CD4-positive, alpha-beta T cell treated with Interleukin-1 beta for 1 hour (primary cell): Measurements from ENCODE around the gene SMARCAL1.
"Not testable (repeated sequence)": the region's sequence is repeated elsewhere in the genome, so short reads cannot be mapped to it uniquely, and the experiment has no call there.

Source experiments
- DNase-seq, 2 donors: peaks; one replicate each; pipeline ENCODE4 v3.0.0-alpha.2; 2020 to 2022

The SMARCAL1 gene

DNA sequence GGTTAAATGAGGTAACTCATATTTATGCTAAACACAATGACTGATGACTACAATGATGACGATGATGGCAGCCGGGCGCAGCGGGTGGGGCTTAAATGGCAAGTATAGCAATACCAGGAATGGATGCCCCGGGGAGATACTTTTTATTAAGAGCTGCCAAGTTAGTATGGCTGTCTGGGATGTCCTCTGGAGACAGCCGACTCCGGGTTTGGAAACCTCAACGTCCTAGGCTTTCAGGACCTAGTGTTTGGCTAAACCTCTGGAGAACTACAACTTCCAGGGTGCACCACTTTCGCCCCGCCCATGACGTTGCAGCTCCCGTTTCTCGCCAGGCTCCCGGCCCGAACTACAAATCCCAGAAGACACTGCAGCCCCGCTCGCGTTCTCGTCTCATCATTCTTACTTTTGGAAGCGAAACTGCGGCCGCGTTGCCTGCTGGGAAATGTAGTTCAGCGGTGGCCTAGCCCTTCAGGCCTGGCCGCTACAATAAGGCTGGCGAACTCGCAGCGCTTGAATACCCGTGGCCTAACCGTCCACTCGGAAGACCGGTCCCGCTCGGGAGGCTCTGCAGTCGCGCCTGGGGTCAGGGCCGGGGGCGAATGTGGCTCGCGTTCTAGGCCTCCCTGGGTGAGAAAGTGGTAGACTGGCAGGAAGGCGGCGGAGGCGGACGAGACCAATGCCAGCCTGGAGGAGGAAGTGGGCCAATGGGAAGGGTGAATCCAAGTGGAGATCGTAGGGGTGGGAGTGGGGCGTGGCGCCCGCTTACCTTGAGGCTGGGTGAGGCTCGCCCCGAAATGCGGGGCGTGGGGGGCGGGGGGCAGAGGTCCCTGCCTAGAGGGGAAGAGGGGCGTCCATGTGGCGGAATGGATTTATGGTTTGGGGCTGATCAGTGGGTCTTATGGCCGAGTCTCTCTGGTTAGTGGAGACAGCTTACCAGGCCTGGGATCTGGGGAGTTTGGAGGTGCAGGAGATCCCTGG lies at the start of gene SMARCAL1:
TSS of gene SMARCAL1 (plus strand) at position 463 of the 978 bp plus-strand sequence. CDS start 2,221 bp downstream, outside the sequence.
- peak; percentile 97 to 98 for DNase-seq

DNA sequence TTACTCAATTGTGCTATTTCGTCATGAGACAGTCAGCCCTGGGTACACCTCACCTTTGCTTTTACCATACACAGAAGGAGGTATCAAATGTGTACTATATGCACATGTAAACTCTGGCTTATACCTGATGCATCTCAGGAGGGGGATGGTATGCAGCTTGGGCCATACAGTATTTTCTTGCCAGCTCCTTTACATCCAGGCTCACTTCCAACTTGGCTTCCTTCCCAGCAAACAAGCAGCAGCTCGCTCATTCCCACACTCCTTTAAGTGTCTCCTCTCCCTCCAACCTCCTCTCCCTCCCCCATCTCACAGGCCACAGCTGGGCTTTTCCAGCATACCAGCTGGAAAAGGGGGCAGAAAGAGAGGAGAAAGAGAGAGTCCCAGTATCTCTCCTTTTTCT lies 49.6 kb upstream of the SMARCAL1 start:
- no peak for DNase-seq

GRCh38 chr2:216363221-216363620 lies 49.1 kb upstream of the SMARCAL1 start:
- no peak for DNase-seq

DNA sequence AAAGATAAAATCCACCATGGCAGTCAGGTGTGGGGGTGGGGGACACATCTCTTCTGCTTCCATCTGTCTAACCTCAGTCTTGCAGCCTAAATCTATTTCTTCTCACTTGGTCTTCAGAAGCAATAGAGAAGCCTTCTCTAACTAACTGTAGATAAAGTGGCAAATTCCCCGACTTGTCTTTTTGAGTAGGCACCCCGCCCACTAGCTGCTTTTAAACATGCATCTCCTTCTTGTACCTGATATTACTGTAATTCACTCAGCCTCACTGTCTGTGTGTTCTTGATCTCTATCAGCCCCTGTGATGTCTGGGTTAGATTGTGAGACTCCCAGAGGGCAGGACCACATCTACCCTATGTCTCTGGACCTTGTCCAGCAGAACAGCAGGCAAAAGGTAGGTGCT lies 46.8 kb upstream of the SMARCAL1 start:
- DNase-seq, result no peak

DNA sequence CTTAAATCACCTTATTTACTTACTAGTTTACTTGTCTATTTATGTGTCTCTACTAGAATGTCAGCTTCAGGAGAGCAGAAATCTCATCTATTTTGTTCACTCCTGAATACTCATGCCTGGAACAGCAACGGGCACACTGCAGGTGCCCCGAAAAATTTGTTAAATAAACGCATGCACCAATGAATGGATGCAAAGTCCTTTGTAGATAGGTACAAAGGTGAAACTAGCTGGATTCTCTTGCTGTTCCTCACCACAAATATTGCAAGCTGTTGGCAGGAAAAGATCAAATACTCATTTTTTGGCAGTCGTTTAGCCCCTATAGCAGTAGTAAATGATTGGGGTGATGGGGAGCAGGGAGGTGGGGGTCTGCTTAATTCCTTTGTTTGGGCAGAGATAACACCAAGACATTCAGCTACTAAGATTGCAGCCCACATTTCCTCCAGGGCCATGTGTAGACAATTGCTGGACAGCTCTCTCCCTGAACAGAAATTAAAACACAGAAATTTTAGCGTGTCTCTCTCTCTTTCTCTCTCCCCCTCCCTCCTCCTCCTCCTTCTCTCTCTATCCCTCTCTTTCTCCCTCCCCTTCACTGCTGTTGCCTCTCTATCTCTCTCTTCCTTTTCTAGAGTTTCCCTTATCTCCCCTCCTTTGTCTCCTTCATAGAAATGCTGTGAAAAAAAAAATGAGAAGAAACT lies 45.4 kb upstream of the SMARCAL1 start:
- DNase-seq, result no peak

DNA sequence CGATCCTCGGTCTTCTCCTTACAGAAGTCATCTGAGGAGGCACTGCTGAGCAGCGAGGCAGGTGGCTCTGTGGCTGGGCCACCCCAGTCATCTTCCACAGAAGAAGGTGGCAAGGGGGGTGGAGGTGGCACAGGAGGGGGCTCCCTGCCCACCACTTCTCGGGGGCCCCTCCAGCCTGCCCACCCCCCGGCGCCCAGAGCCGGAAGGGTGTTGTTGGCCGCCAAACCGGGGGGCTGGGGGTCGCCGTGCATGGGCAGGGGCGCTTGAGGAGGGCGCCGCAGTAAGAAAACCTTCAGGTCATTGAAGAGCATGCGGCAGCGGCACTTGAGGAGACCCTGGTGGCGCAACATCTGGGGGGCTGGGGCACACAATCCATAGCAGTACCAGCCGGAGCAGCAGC lies 42.5 kb upstream of the SMARCAL1 start:
- no peak for DNase-seq

- no peak for DNase-seq
Observed at GRCh38 chr2:216370961-216371712, 41.1 kb upstream of the SMARCAL1 start.

GRCh38 chr2:216371721-216372702 lies 40.3 kb upstream of the SMARCAL1 start, which contains the start of gene MARCHF4:
TSS of gene MARCHF4 (minus strand) at chr2:216372483. CDS start at chr2:216370260, 2,223 bp downstream.
- peak; percentile 42 to 60 for DNase-seq

DNA sequence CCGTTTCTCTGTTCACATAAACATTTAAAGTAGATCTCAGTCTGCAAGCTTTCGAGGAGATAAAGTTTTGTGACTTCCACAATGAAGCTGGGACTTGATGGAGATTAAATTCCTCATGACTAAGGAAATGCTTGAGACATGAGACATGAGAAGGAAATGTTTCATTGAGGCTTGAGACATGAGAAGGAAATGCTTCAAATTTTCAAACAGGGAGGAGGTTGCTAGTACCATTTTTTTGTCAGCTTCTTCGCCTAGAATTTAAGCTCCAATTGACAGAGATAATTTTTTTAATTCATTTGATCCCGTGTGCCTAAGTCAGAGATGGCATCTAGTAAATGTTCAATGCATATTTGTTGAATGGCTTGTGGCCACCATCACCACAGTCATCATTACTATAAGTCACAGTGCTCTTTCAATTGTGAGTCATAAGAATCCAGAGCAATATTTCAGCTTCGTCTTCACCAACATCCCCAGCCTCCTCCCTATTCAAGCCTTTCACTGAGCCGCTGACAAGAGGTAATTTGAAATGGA lies 39.5 kb upstream of the SMARCAL1 start:
- DNase-seq, result no peak

GRCh38 chr2:216373896-216374295 lies 38.4 kb upstream of the SMARCAL1 start:
- DNase-seq, result no peak

GRCh38 chr2:216375286-216375685 lies 37.0 kb upstream of the SMARCAL1 start:
- no peak for DNase-seq

GRCh38 chr2:216379977-216380376 lies 32.3 kb upstream of the SMARCAL1 start:
- no peak for DNase-seq

GRCh38 chr2:216384409-216384808 lies 27.9 kb upstream of the SMARCAL1 start:
- DNase-seq, result not testable (repeated sequence)

DNA sequence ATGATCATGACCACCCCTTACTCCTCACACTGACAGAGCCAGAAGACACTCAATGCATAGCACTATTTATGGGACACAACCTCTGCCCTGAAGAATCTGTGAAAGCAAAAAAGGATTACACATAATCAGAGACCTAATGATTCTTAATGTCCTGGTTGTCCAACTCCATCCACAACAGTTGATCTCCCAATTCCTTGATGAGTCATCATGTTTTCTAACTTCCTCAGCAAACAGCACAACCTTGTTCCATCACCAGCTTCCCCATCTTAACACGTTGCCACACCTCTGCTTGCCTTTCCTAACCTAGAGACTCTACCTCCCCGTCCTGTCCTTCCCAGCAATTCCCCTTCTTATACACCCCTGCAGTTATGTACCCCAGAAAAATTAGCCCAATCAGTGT lies 26.8 kb upstream of the SMARCAL1 start:
- DNase-seq, result no peak

GRCh38 chr2:216387262-216387661 lies 25.0 kb upstream of the SMARCAL1 start:
- no peak for DNase-seq

DNA sequence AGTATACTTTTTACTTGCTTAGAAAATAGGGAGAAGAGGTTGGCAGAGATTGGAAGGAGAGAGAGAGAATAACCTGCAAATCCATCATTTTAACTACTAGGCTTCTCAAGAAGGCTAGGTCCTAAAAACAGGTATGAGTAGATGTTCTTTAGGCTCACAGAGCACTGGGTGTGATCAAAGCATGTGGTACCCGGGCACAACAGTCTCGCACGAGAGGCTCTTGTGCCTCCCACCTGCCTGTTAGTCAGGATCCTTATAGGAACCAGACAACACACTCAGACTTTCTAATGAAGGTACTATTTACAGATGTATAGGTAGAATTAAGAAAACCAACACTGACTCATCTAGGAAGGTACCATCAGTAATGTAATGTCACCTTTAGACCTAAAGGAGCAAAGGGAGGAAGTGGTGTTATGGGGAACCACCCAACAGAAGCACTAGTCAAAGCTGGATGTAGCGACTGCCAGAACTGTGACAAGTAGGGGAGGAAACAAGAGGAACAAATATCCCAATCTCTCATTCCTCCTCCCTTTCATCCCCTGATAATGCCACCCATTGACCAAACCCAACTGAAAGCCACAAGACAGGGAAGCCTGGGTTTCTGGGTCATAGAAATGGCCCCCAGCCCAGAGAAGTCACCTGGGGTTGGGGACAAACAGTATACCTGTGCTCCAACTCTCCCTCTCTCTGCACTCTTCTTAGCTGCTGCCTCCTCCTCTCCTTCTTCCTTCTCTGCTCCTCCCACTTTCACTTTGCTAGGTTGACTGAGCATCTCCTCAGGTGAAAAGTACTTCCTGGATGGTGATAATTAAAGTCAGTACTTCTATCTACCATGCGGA lies 24.0 kb upstream of the SMARCAL1 start:
- DNase-seq, result peak in 1 of 2 donors; percentile 40

DNA sequence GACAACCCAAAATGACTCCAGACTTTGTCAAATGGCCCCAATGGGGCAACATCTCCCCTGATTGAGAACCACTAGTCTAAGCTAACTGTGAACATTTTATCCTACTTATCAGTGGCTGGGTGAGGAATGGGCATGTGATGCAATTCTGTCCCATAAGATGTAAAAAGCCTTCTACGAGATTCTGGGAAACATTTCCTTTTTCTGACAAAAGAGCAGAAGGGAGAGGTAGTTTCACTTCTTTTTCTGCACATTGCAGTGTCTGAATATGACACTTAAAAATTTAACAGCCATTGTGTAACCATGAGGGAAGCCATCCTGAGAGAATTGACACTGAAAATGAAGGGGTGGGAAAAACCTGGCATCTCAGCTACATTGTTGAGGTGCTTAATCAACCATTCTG lies 22.7 kb upstream of the SMARCAL1 start:
- no peak for DNase-seq

DNA sequence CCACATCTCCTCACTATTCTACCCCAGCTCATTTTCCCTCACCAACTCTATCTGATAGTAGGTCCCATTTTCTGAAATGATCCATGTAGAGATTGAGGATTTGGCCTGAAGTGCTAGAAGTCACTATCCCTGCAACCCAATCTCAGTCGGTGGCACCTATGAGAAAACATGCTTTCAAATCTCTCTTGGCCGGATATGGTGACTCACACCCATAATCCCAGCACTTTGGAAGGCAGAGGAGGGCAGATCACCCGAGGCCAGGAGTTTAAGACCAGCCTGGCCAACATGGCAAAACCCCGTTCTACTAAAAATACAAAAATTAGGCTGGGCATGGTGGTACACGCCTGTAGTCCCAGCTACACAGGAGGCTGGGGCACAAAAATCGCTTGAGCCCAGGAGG lies 20.9 kb upstream of the SMARCAL1 start:
- no peak for DNase-seq

DNA sequence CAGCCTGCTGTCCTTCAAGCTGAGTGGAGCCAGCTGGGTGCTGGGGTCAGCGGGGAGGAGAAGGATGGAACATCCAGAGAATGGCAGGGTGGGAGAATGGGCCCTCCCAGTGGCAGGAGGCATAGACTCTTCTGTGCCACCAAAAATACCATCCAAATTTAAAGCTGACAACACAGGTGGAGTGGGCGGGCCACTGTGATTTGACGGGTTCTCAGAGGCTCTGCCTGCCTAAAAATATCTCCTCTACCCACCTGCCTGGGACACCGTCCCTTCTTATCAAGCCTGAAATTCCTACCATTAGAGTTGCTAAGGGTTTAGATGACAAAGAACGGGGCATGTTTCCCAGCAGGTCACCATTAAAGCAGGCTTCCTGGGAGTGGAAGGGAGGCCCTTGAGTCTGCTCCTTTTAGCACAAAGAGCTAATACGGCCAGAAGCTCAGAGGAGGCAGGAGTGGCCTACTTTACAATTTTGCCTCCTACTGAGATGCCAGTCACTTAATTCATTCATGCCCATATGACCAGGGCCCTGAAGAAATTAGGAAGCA lies 20.2 kb upstream of the SMARCAL1 start:
- no peak for DNase-seq
